HepG2 (cell line): ENCODE data around the gene DNAJB11. TPM values are rescaled to one million over a fixed set of nuclear protein-coding genes. Genes with fewer than 3 reads are reported as not detected.
A peak's percentile ranks its signal among the peaks of the same experiment; 100 is the strongest.

ENCODE experiments used
- AGO1 ChIP-seq: fragments of 200-400 bp; formaldehyde crosslinking; IDR thresholded peaks from 2 replicates; pipeline ENCODE4 v1.6.1; 2017; ENCODE audit warnings: mild to moderate bottlenecking, low read depth, low read length, moderate library complexity; ENCODE audit not compliant: poor library complexity, severe bottlenecking
- ATRX ChIP-seq: sonication (generic); formaldehyde crosslinking; IDR thresholded peaks from 2 replicates; pipeline ENCODE4 v1.4.0; 2020; ENCODE audit warnings: missing genetic modification reagents, borderline replicate concordance
- DMAP1 ChIP-seq: IDR thresholded peaks from 2 replicates; pipeline ENCODE4 v1.6.1; 2016
- E2F1 ChIP-seq: sonication (generic); formaldehyde crosslinking; IDR thresholded peaks from 2 replicates; pipeline ENCODE4 v1.5.0; 2020; ENCODE audit warnings: missing genetic modification reagents
- ETS1 ChIP-seq: sonication (generic); formaldehyde crosslinking; IDR thresholded peaks from 2 replicates; pipeline ENCODE4 v1.4.0; 2020; ENCODE audit warnings: missing genetic modification reagents
- FOXO1 ChIP-seq: sonication (generic); formaldehyde crosslinking; IDR thresholded peaks from 2 replicates; pipeline ENCODE4 v1.4.0; 2020; ENCODE audit warnings: missing genetic modification reagents
- IRF9 ChIP-seq: sonication (generic); formaldehyde crosslinking; IDR thresholded peaks from 2 replicates; pipeline ENCODE4 v1.8.0; 2022; ENCODE audit warnings: missing genetic modification reagents, mild to moderate bottlenecking, borderline replicate concordance
- JUNB ChIP-seq: sonication (generic); formaldehyde crosslinking; IDR thresholded peaks from 2 replicates; pipeline ENCODE4 v1.8.0; 2022; ENCODE audit warnings: missing genetic modification reagents, mild to moderate bottlenecking, borderline replicate concordance
- MLLT10 ChIP-seq: sonication (generic); formaldehyde crosslinking; IDR thresholded peaks from 2 replicates; pipeline ENCODE4 v1.4.0; 2020; ENCODE audit warnings: missing genetic modification reagents
- NCOR1 ChIP-seq: fragments of 200-600 bp; sonication (generic); IDR thresholded peaks from 2 replicates; pipeline ENCODE4 v1.7.0; 2017; ENCODE audit warnings: antibody characterized with exemption, low read length, borderline replicate concordance
- NFE2L2 ChIP-seq: fragments of 150-350 bp; IDR thresholded peaks from 2 replicates; pipeline ENCODE4 v1.6.1; 2014; ENCODE audit warnings: low read length
- SUZ12 ChIP-seq: fragments of 150-350 bp; IDR thresholded peaks from 2 replicates; pipeline ENCODE4 v1.6.1; 2014; ENCODE audit warnings: low read depth, low read length
- U2AF2 ChIP-seq: fragments of 200-400 bp; formaldehyde crosslinking; IDR thresholded peaks from 2 replicates; pipeline ENCODE4 v1.6.1; 2017; ENCODE audit warnings: low read depth, mild to moderate bottlenecking, low read length
- ZBTB37 ChIP-seq: sonication (generic); formaldehyde crosslinking; IDR thresholded peaks from 2 replicates; pipeline ENCODE4 v1.4.0; 2020; ENCODE audit warnings: mild to moderate bottlenecking, missing genetic modification reagents
- ZBTB39 ChIP-seq: sonication (generic); formaldehyde crosslinking; IDR thresholded peaks from 2 replicates; pipeline ENCODE4 v1.5.0; 2020; ENCODE audit warnings: missing genetic modification reagents
- ZBTB46 ChIP-seq: sonication (generic); formaldehyde crosslinking; IDR thresholded peaks from 2 replicates; pipeline ENCODE4 v1.4.0; 2020; ENCODE audit warnings: mild to moderate bottlenecking, missing genetic modification reagents, borderline replicate concordance
- ZKSCAN5 ChIP-seq: sonication (generic); formaldehyde crosslinking; IDR thresholded peaks from 2 replicates; pipeline ENCODE4 v1.5.1; 2020; ENCODE audit warnings: mild to moderate bottlenecking, missing genetic modification reagents
- ZNF546 ChIP-seq: sonication (generic); formaldehyde crosslinking; conservative IDR thresholded peaks from 2 replicates; pipeline ENCODE4 v1.8.1; 2023; ENCODE audit warnings: mild to moderate bottlenecking, missing genetic modification reagents
- ZNF589 ChIP-seq: sonication (generic); formaldehyde crosslinking; conservative IDR thresholded peaks from 2 replicates; pipeline ENCODE4 v1.8.0; 2022; ENCODE audit warnings: mild to moderate bottlenecking, moderate library complexity, missing genetic modification reagents
- ZNF776 ChIP-seq: sonication (generic); formaldehyde crosslinking; IDR thresholded peaks from 2 replicates; pipeline ENCODE4 v1.4.0; 2020; ENCODE audit warnings: mild to moderate bottlenecking, missing genetic modification reagents
- ZSCAN30 ChIP-seq: sonication (generic); formaldehyde crosslinking; IDR thresholded peaks from 2 replicates; pipeline ENCODE4 v1.5.0; 2020; ENCODE audit warnings: mild to moderate bottlenecking, missing genetic modification reagents
- polyA plus RNA-seq, 8 experiments: library from polyadenylated mRNA; depleted of rRNA in 3 of 8; stranded (reverse) in 7 of 8; unstranded in 1 of 8; fragments of >200 nt; fragmentation: Illumina TruSeq in 4 of 8; extraction: Trizol in 4 of 8; gene quantifications; 2 replicates each; pipeline versions ENCODE4 v1.2.1 to v1.2.3, GENCODE V29; 2011 to 2016; ENCODE audit warnings: low read depth in 4 of 8, missing spikeins in 1 of 8, mixed read lengths in 1 of 8; ENCODE audit not compliant: insufficient read depth in 1 of 8
- total RNA-seq, 5 experiments: library from RNA; depleted of rRNA; stranded (reverse); fragments of >200 nt; fragmentation: Illumina TruSeq; extraction: Trizol; gene quantifications; 2 replicates each; pipeline ENCODE4 v1.2.3, GENCODE V29; 2016; ENCODE audit warnings: low read depth in 1 of 5

Gene DNAJB11
- total and polyA plus RNA-seq, 2 of the 13 experiments (the other 11 are each of a cell fraction or from before 2014, with no cell fraction given), result 41.0 to 132 TPM

- TF ChIP-seq ZBTB39 (CRISPR knock-in tag) (0 out of 2 replicates have a peak, but pooled peaks have one; percentile 68), ZNF776 (CRISPR knock-in tag) (no peak), AGO1 (no peak), MLLT10 (CRISPR knock-in tag) (no peak), NFE2L2 (no peak), FOXO1 (CRISPR knock-in tag) (peak; percentile 73), ZNF589 (CRISPR knock-in tag) (no peak; the same call in 1 of the 2 replicates), ETS1 (CRISPR knock-in tag) (no peak), NCOR1 (peak; percentile 98), E2F1 (no peak), SUZ12 (no peak), JUNB (peak; percentile 52; the same call in 1 of the 2 replicates), U2AF2 (no peak), ATRX (CRISPR knock-in tag) (no peak), DMAP1 (CRISPR knock-in tag) (peak; percentile 55; the same call in 1 of the 2 replicates), ZBTB37 (CRISPR knock-in tag) (no peak), ZSCAN30 (peak; percentile 58; the same call in 1 of the 2 replicates), ZNF546 (CRISPR knock-in tag) (no peak), ZBTB46 (CRISPR knock-in tag) (peak; percentile 56; the same call in 1 of the 2 replicates), ZKSCAN5 (CRISPR knock-in tag) (no peak), IRF9 (CRISPR knock-in tag) (no peak)
Observed at GRCh38 chr3:186599142-186599784, 28.7 kb downstream of the DNAJB11 start (continued).
